Fibroblast of skin of back (primary cell): Measurements from ENCODE around the gene ARHGAP24.

Experiments
- DNase-seq: peaks from one replicate; pipeline ENCODE4 v3.0.0-alpha.2; 2013

ARHGAP24 gene

GRCh38 chr4:85703096-85703495, 228.1 kb downstream of the ARHGAP24 start:
- peak; percentile 65 for DNase-seq

GRCh38 chr4:85707611-85708010, 232.7 kb downstream of the ARHGAP24 start:
- no peak for DNase-seq

GRCh38 chr4:85708468-85708867, 233.5 kb downstream of the ARHGAP24 start:
- no peak for DNase-seq

GRCh38 chr4:85713005-85713404, 238.1 kb downstream of the ARHGAP24 start:
- no peak for DNase-seq

- DNase-seq: peak; percentile 66
Observed at GRCh38 chr4:85715991-85716737, 241.2 kb downstream of the ARHGAP24 start.

- peak; percentile 38 for DNase-seq
Observed at GRCh38 chr4:85717351-85717750, 242.4 kb downstream of the ARHGAP24 start.

GRCh38 chr4:85717847-85718246, 242.9 kb downstream of the ARHGAP24 start:
- no peak for DNase-seq

GRCh38 chr4:85720735-85721134, 245.8 kb downstream of the ARHGAP24 start:
- peak; percentile 82 for DNase-seq

GRCh38 chr4:85722401-85722800, 247.5 kb downstream of the ARHGAP24 start:
- DNase-seq: no peak

- peak; percentile 79 for DNase-seq
Observed at GRCh38 chr4:85722807-85723206, 247.9 kb downstream of the ARHGAP24 start.

- no peak for DNase-seq
Observed at GRCh38 chr4:85724791-85725563, 250.0 kb downstream of the ARHGAP24 start.

- no peak for DNase-seq
Observed at GRCh38 chr4:85725721-85726170, 250.8 kb downstream of the ARHGAP24 start.

- no peak for DNase-seq
Observed at GRCh38 chr4:85726555-85726954, 251.6 kb downstream of the ARHGAP24 start.

- no peak for DNase-seq
Observed at GRCh38 chr4:85728464-85728863, 253.5 kb downstream of the ARHGAP24 start.

- DNase-seq: no peak
Observed at GRCh38 chr4:85732124-85732523, 257.2 kb downstream of the ARHGAP24 start.

GRCh38 chr4:85733798-85734197, 258.8 kb downstream of the ARHGAP24 start:
- no peak for DNase-seq

- peak; percentile 44 for DNase-seq
Observed at GRCh38 chr4:85734424-85734831, 259.5 kb downstream of the ARHGAP24 start.

GRCh38 chr4:85736571-85736970, 261.6 kb downstream of the ARHGAP24 start:
- no peak for DNase-seq

- DNase-seq: no peak
Observed at GRCh38 chr4:85737254-85737653, 262.3 kb downstream of the ARHGAP24 start.

GRCh38 chr4:85738721-85739120, 263.8 kb downstream of the ARHGAP24 start:
- no peak for DNase-seq

GRCh38 chr4:85740431-85740861, 265.5 kb downstream of the ARHGAP24 start:
- peak; percentile 60 for DNase-seq

GRCh38 chr4:85741381-85741780, 266.4 kb downstream of the ARHGAP24 start:
- peak; percentile 45 for DNase-seq

GRCh38 chr4:85741921-85742591, 267.1 kb downstream of the ARHGAP24 start:
- DNase-seq: no peak
